GM23338 (cell line): ENCODE data around the gene FBXO15. TPM values are rescaled to one million over a fixed set of nuclear protein-coding genes. Genes with fewer than 3 reads are reported as not detected.

Source experiments
- ATAC-seq: fragments of 200-7000 bp; cut with Tn5 transposase; 3 replicates; pipeline ENCODE4 v1.9.1; 2020
- DNase-seq: peaks from one replicate; pipeline ENCODE4 v3.0.0-alpha.2; 2015; ENCODE audit warnings: low spot score
- H2AFZ ChIP-seq: fragments of 200-600 bp; sonication (generic); 2 replicates; pipeline ENCODE4 v1.8.0; 2016; ENCODE audit warnings: antibody characterized with exemption, mild to moderate bottlenecking, moderate library complexity
- H3F3A ChIP-seq: fragments of 200-600 bp; sonication (generic); replicated peaks from 2 replicates; pipeline ENCODE4 v1.8.0; 2017; ENCODE audit warnings: antibody characterized with exemption, mixed run types, low read depth
- H3K27ac ChIP-seq: fragments of 200-600 bp; sonication (generic); 2 replicates; pipeline ENCODE4 v1.6.1; 2016; ENCODE audit warnings: low read depth
- H3K27me3 ChIP-seq: fragments of 200-600 bp; sonication (generic); 2 replicates; pipeline ENCODE4 v1.8.0; 2016; ENCODE audit warnings: mild to moderate bottlenecking, mixed run types, moderate library complexity; ENCODE audit not compliant: insufficient read depth
- H3K36me3 ChIP-seq: fragments of 200-600 bp; sonication (generic); 2 replicates; pipeline ENCODE4 v1.8.0; 2016; ENCODE audit warnings: mild to moderate bottlenecking; ENCODE audit not compliant: insufficient read depth
- H3K4me1 ChIP-seq: fragments of 200-600 bp; sonication (generic); 2 replicates; pipeline ENCODE4 v1.8.0; 2016; ENCODE audit warnings: mild to moderate bottlenecking, moderate library complexity; ENCODE audit not compliant: insufficient read depth
- H3K4me2 ChIP-seq: fragments of 200-600 bp; sonication (generic); 2 replicates; pipeline ENCODE4 v1.7.1; 2017; ENCODE audit warnings: mixed run types
- H3K4me3 ChIP-seq: fragments of 200-600 bp; sonication (generic); 2 replicates; pipeline ENCODE4 v1.6.1; 2016; ENCODE audit warnings: mixed run types
- H3K79me2 ChIP-seq: fragments of 200-600 bp; sonication (generic); replicated peaks from 2 replicates; pipeline ENCODE4 v1.8.0; 2017; ENCODE audit warnings: mild to moderate bottlenecking; ENCODE audit not compliant: insufficient read depth
- H3K9me2 ChIP-seq: fragments of 200-600 bp; sonication (generic); 2 replicates; pipeline ENCODE4 v1.8.0; 2017; ENCODE audit not compliant: insufficient read depth
- H4K20me1 ChIP-seq: fragments of 200-600 bp; sonication (generic); replicated peaks from 2 replicates; pipeline ENCODE4 v1.8.0; 2017; ENCODE audit warnings: mild to moderate bottlenecking; ENCODE audit not compliant: insufficient read depth
- H3K27ac Mint-ChIP-seq: 2 replicates; pipeline ENCODE4 v1.8.0; 2020; ENCODE audit warnings: inconsistent platforms, mild to moderate bottlenecking, moderate library complexity, mixed read lengths
- H3K27me3 Mint-ChIP-seq: 3 replicates; pipeline ENCODE4 v1.8.0; 2022; ENCODE audit warnings: low read depth, mild to moderate bottlenecking, moderate library complexity, mixed read lengths, inconsistent platforms; ENCODE audit not compliant: insufficient read depth, poor library complexity
- H3K36me3 Mint-ChIP-seq: 3 replicates; pipeline ENCODE4 v1.8.0; 2021; ENCODE audit warnings: low read depth, mild to moderate bottlenecking, inconsistent platforms, moderate library complexity, mixed read lengths
- H3K4me1 Mint-ChIP-seq: 3 replicates; pipeline ENCODE4 v1.8.0; 2020; ENCODE audit warnings: mild to moderate bottlenecking, inconsistent platforms, mixed read lengths
- H3K4me3 Mint-ChIP-seq: 3 replicates; pipeline ENCODE4 v1.8.0; 2021; ENCODE audit warnings: moderate library complexity, mild to moderate bottlenecking, inconsistent platforms, mixed read lengths
- H3K9me3 Mint-ChIP-seq: 3 replicates; pipeline ENCODE4 v1.8.0; 2020; ENCODE audit warnings: moderate library complexity, mild to moderate bottlenecking, inconsistent platforms, mixed read lengths
- CREB1 ChIP-seq: fragments of 250-450 bp; sonication (Bioruptor Pico); IDR thresholded peaks from 2 replicates; pipeline ENCODE4 v1.5.0; 2020; ENCODE audit warnings: low read depth, mild to moderate bottlenecking, moderate library complexity
- CTCF ChIP-seq, 2 experiments: fragments of 200-600 bp in 1 of 2; sonication (generic) in 1 of 2; conservative IDR thresholded peaks; 2 replicates each; pipeline versions ENCODE4 v1.5.1 to v1.6.1; 2016 to 2017; ENCODE audit warnings: antibody characterized with exemption in 2 of 2, low read depth in 2 of 2, mild to moderate bottlenecking in 2 of 2, moderate library complexity in 1 of 2
- ETS1 ChIP-seq: IDR thresholded peaks from 2 replicates; pipeline ENCODE4 v1.6.1; 2016; ENCODE audit warnings: antibody characterized with exemption
- EZH2 ChIP-seq: fragments of 200-600 bp; sonication (generic); IDR thresholded peaks from one replicate; pipeline ENCODE4 v1.8.0; 2017; ENCODE audit warnings: antibody characterized with exemption, mild to moderate bottlenecking, low read depth; ENCODE audit not compliant: unreplicated experiment
- EZH2phosphoT487 ChIP-seq: fragments of 200-600 bp; sonication (generic); IDR thresholded peaks from one replicate; pipeline ENCODE4 v1.8.1; 2018; ENCODE audit warnings: antibody characterized with exemption; ENCODE audit not compliant: unreplicated experiment
- JUNB ChIP-seq: IDR thresholded peaks from one replicate; pipeline ENCODE4 v1.6.1; 2016; ENCODE audit warnings: antibody characterized with exemption; ENCODE audit not compliant: unreplicated experiment
- NANOG ChIP-seq: IDR thresholded peaks from 2 replicates; pipeline ENCODE4 v1.6.1; 2016; ENCODE audit warnings: antibody characterized with exemption, borderline replicate concordance
- POLR2AphosphoS5 ChIP-seq: IDR thresholded peaks from 2 replicates; pipeline ENCODE4 v1.6.1; 2016; ENCODE audit warnings: antibody characterized with exemption, low read depth
- REST ChIP-seq: IDR thresholded peaks from one replicate; pipeline ENCODE4 v1.6.1; 2018; ENCODE audit warnings: antibody characterized with exemption; ENCODE audit not compliant: unreplicated experiment
- STAT1 ChIP-seq: IDR thresholded peaks from one replicate; pipeline ENCODE4 v1.6.1; 2016; ENCODE audit warnings: antibody characterized with exemption; ENCODE audit not compliant: unreplicated experiment
- ZNF114 ChIP-seq: fragments of 250-450 bp; sonication (Bioruptor Pico); IDR thresholded peaks from 2 replicates; pipeline ENCODE4 v1.5.0; 2020; ENCODE audit warnings: mild to moderate bottlenecking, moderate library complexity
- ZNF331 ChIP-seq: fragments of 250-450 bp; sonication (Bioruptor Pico); IDR thresholded peaks from 2 replicates; pipeline ENCODE4 v1.5.0; 2020; ENCODE audit warnings: low read depth, mild to moderate bottlenecking, moderate library complexity
- ZNF462 ChIP-seq: fragments of 250-450 bp; sonication (Bioruptor Pico); IDR thresholded peaks from 2 replicates; pipeline ENCODE4 v1.5.0; 2020; ENCODE audit warnings: mild to moderate bottlenecking, moderate library complexity
- polyA plus RNA-seq: library from polyadenylated mRNA; unstranded; fragments of >200 nt; fragmentation: Nextera tagmentation; extraction: Ambion mirVana; gene quantifications from 2 replicates; pipeline ENCODE4 v1.2.1, GENCODE V29; 2016
- total RNA-seq: library from RNA; depleted of rRNA; stranded (reverse); fragments of >200 nt; shearing (Covaris generic); gene quantifications from 2 replicates; pipeline ENCODE4 v1.2.3, GENCODE V29; 2014

Gene FBXO15
- total and polyA plus RNA-seq, 2 experiments from 2014 or later: 0.21 to 0.53 TPM

GRCh38 chr18:74194691-74195090 lies 47.1 kb upstream of the FBXO15 start:
- Mint-ChIP-seq H3K4me1 (peaks cover 19% of the 10 kb centered on the region), H3K27ac (no peak overlapping the region), H3K9me3 (no peaks in the 10 kb centered on the region), H3K27me3 (peaks cover 6% of the 10 kb centered on the region), H3K4me3 (no peak overlapping the region), H3K36me3 (no peaks in the 10 kb centered on the region; the same call in 2 of the 3 replicates)
- Histone ChIP-seq H4K20me1 (no peaks in the 10 kb centered on the region), H3K79me2 (no peaks in the 10 kb centered on the region), H3K4me1 (peaks cover 5% of the 10 kb centered on the region), H3K4me2 (no peak overlapping the region), H3K27me3 (no peaks in the 10 kb centered on the region), H3K4me3 (no peak overlapping the region), H3K9me2 (no peaks in the 10 kb centered on the region), H3K36me3 (no peaks in the 10 kb centered on the region), H2AFZ (no peak overlapping the region), H3F3A (no peaks in the 10 kb centered on the region), H3K27ac (no peak overlapping the region)
- ATAC-seq (no peak), DNase-seq (no peak)
- TF ChIP-seq JUNB (no peak), ETS1 (no peak), EZH2phosphoT487 (no peak), ZNF114 (CRISPR knock-in tag) (no peak), STAT1 (no peak), ZNF331 (CRISPR knock-in tag) (no peak), REST (no peak), ZNF462 (no peak), CTCF (conservative IDR thresholded peaks at IDR 0.05; ENCODE audit: low read depth in 2 of 2) (no peak), CREB1 (CRISPR knock-in tag) (no peak), POLR2AphosphoS5 (no peak), EZH2 (no peak), NANOG (no peak)
